DOHH2 (cell line): ENCODE data around the gene ST6GALNAC6.

Experiments used
- CTCF ChIP-seq: fragments of 200-600 bp; sonication (generic); IDR thresholded peaks from one replicate; pipeline ENCODE4 v1.5.1; 2014; ENCODE audit warnings: antibody characterized with exemption, mild to moderate bottlenecking, low read depth, low read length; ENCODE audit not compliant: poor library complexity, severe bottlenecking
- EZH2phosphoT487 ChIP-seq: fragments of 200-600 bp; sonication (generic); IDR thresholded peaks from 2 replicates; pipeline ENCODE4 v1.6.1; 2017; ENCODE audit warnings: borderline replicate concordance, mild to moderate bottlenecking, antibody characterized with exemption, low read length, moderate library complexity, mixed read lengths

- TF ChIP-seq CTCF (no peak), EZH2phosphoT487 (no peak)
Measured at GRCh38 chr9:127893392-127893791, 6.0 kb downstream of the ST6GALNAC6 start.
